SK-N-SH (cell line): Measurements from ENCODE around the gene ANTKMT. TPM values are rescaled to one million over a fixed set of nuclear protein-coding genes. Genes with fewer than 3 reads are reported as not detected.

Experiments
- CTCF ChIA-PET: fragments of 300-600, 350-600 bp; formaldehyde crosslinking; extraction: SDS; loops from one replicate; lab custom pipeline; 2021; lab: Yijun Ruan, JAX
- POLR2A ChIA-PET: fragments of 350-600 bp; sonication (Branson Sonifier 250); formaldehyde crosslinking; extraction: SDS; loops from one replicate; lab custom pipeline; 2020; ENCODE audit warnings: antibody characterized with exemption, inconsistent platforms; lab: Yijun Ruan, JAX
- DNase-seq: peaks from one replicate; pipeline ENCODE4 v3.0.0; 2012
- H2AFZ ChIP-seq: fragments of 200-600 bp; sonication (generic); 2 replicates; pipeline ENCODE4 v1.8.1; 2016; ENCODE audit warnings: antibody characterized with exemption, mild to moderate bottlenecking, low read depth
- H3F3A ChIP-seq: fragments of 200-600 bp; sonication (generic); replicated peaks from 2 replicates; pipeline ENCODE3; 2016; ENCODE audit warnings: antibody characterized with exemption, mild to moderate bottlenecking; ENCODE audit not compliant: insufficient read depth
- H3K27ac ChIP-seq, 2 experiments: fragments of 200-500 bp in 1 of 2; fragments of 200-600 bp in 1 of 2; sonication (Bioruptor generic) in 1 of 2; sonication (generic), shearing (Covaris generic) in 1 of 2; 2 replicates each; pipeline versions ENCODE4 v1.5.1 to v1.6.1; 2014 to 2016; ENCODE audit warnings: low read depth in 2 of 2, inconsistent platforms in 1 of 2, low read length in 1 of 2, mild to moderate bottlenecking in 1 of 2, mixed read lengths in 1 of 2
- H3K27me3 ChIP-seq: fragments of 200-600 bp; sonication (generic), shearing (Covaris generic); 2 replicates; pipeline ENCODE4 v1.6.1; 2016; ENCODE audit warnings: mixed run types; ENCODE audit not compliant: insufficient read depth
- H3K36me3 ChIP-seq, 2 experiments: fragments of 200-500 bp in 1 of 2; fragments of 200-600 bp in 1 of 2; sonication (Bioruptor generic) in 1 of 2; sonication (generic) in 1 of 2; replicated peaks in 1 of 2; 2 replicates each; pipeline versions ENCODE3 to v1.5.1; 2014 to 2016; ENCODE audit warnings: low read length in 1 of 2, mild to moderate bottlenecking in 1 of 2; ENCODE audit not compliant: insufficient read depth in 2 of 2, control insufficient read depth in 1 of 2
- H3K4me1 ChIP-seq, 2 experiments: fragments of 200-500 bp in 1 of 2; fragments of 200-600 bp in 1 of 2; sonication (Bioruptor generic) in 1 of 2; sonication (generic), shearing (Covaris generic) in 1 of 2; 2 replicates each; pipeline versions ENCODE4 v1.5.1 to v1.6.1; 2014 to 2016; ENCODE audit warnings: low read depth in 1 of 2, low read length in 1 of 2, mixed run types in 1 of 2; ENCODE audit not compliant: insufficient read depth in 2 of 2, control insufficient read depth in 1 of 2
- H3K4me2 ChIP-seq: fragments of 200-600 bp; sonication (generic), shearing (Covaris generic); 2 replicates; pipeline ENCODE4 v1.6.1; 2017; ENCODE audit warnings: mixed run types
- H3K4me3 ChIP-seq, 2 experiments: fragments of 200-500 bp in 1 of 2; fragments of 200-600 bp in 1 of 2; sonication (Bioruptor generic) in 1 of 2; sonication (generic), shearing (Covaris generic) in 1 of 2; 2 replicates each; pipeline versions ENCODE4 v1.5.1 to v1.8.1; 2014 to 2016; ENCODE audit warnings: low read depth in 2 of 2, inconsistent platforms in 1 of 2, low read length in 1 of 2, mild to moderate bottlenecking in 1 of 2, mixed read lengths in 1 of 2, moderate library complexity in 1 of 2
- H3K79me2 ChIP-seq: fragments of 200-600 bp; sonication (generic); 2 replicates; pipeline ENCODE4 v1.8.1; 2017; ENCODE audit warnings: mild to moderate bottlenecking; ENCODE audit not compliant: insufficient read depth
- H3K9ac ChIP-seq: fragments of 200-600 bp; sonication (generic); 2 replicates; pipeline ENCODE4 v1.6.1; 2017; ENCODE audit warnings: mixed run types
- H3K9me2 ChIP-seq: fragments of 200-600 bp; sonication (generic); 2 replicates; pipeline ENCODE4 v1.6.1; 2017; ENCODE audit warnings: mixed run types
- H3K9me3 ChIP-seq: fragments of 200-600 bp; sonication (generic); 2 replicates; pipeline ENCODE4 v1.6.1; 2017; ENCODE audit warnings: mixed run types, mild to moderate bottlenecking, moderate library complexity
- H4K20me1 ChIP-seq: fragments of 200-600 bp; sonication (generic); 2 replicates; pipeline ENCODE4 v1.6.1; 2017; ENCODE audit warnings: mild to moderate bottlenecking, mixed run types; ENCODE audit not compliant: insufficient read depth
- ELF1 ChIP-seq: IDR thresholded peaks from 2 replicates; pipeline ENCODE4 v1.4.0; 2012
- FOSL2 ChIP-seq: IDR thresholded peaks from 2 replicates; pipeline ENCODE4 v1.4.0; 2012; ENCODE audit warnings: low read depth, mild to moderate bottlenecking, moderate library complexity, borderline replicate concordance
- FOXM1 ChIP-seq: IDR thresholded peaks from 2 replicates; pipeline ENCODE4 v1.4.0; 2012; ENCODE audit warnings: low read depth, mild to moderate bottlenecking
- GABPA ChIP-seq: IDR thresholded peaks from 2 replicates; pipeline ENCODE4 v1.4.0; 2012; ENCODE audit warnings: low read depth, mild to moderate bottlenecking
- MAX ChIP-seq: IDR thresholded peaks from 2 replicates; pipeline ENCODE4 v1.4.0; 2012; ENCODE audit warnings: low read depth
- MEF2A ChIP-seq: IDR thresholded peaks from 2 replicates; pipeline ENCODE4 v1.4.0; 2012; ENCODE audit warnings: low read depth, borderline replicate concordance
- MXI1 ChIP-seq: IDR thresholded peaks from 2 replicates; pipeline ENCODE4 v1.6.1; 2012; ENCODE audit warnings: mild to moderate bottlenecking, low read depth, low read length, improper control_type of control experiment
- NFIC ChIP-seq: IDR thresholded peaks from 2 replicates; pipeline ENCODE4 v1.4.0; 2012; ENCODE audit warnings: borderline replicate concordance
- REST ChIP-seq: IDR thresholded peaks from 2 replicates; pipeline ENCODE4 v1.6.1; 2012; ENCODE audit warnings: mild to moderate bottlenecking, low read depth, low read length, moderate library complexity
- SIN3A ChIP-seq: IDR thresholded peaks from 2 replicates; pipeline ENCODE4 v1.6.1; 2012; ENCODE audit warnings: low read depth, mild to moderate bottlenecking, low read length, moderate library complexity, borderline replicate concordance
- SMC3 ChIP-seq: IDR thresholded peaks from 2 replicates; pipeline ENCODE4 v1.6.1; 2012; ENCODE audit warnings: low read depth, low read length, improper control_type of control experiment
- TAF1 ChIP-seq: IDR thresholded peaks from 2 replicates; pipeline ENCODE4 v1.6.1; 2012; ENCODE audit warnings: low read depth, mild to moderate bottlenecking, low read length, moderate library complexity, borderline replicate concordance
- TCF12 ChIP-seq: IDR thresholded peaks from 2 replicates; pipeline ENCODE4 v1.4.0; 2012
- WGBS: methylation state at CpG from one replicate; pipeline ENCODE4 v1.1.6; 2017; ENCODE audit warnings: low lambda C conversion rate; 5-methylcytosine and 5-hydroxymethylcytosine counted together
- polyA plus RNA-seq, 3 experiments: library from polyadenylated mRNA; depleted of rRNA; stranded (reverse); fragments of >200 nt; gene quantifications; 2 replicates each; pipeline ENCODE4 v1.2.3, GENCODE V29; 2012

The ANTKMT gene
- polyA plus RNA-seq, 1 of the 3 experiments (the other 2 are of a cell fraction) = 57.4 TPM

GRCh38 chr16:739560-740458, 18.9 kb downstream of the ANTKMT start:
- 66% methylated on average over 21 of the region's 38 CpGs for WGBS
- Histone ChIP-seq H3K4me2 (peak overlapping the region; percentile 98), H3K27me3 (no peaks in the 10 kb centered on the region), H3K36me3 (peaks cover 0 to 22% of the 10 kb centered on the region in 2 experiments), H3K79me2 (peaks cover 14% of the 10 kb centered on the region), H3F3A (no peaks in the 10 kb centered on the region), H3K27ac (no peak overlapping the region), H3K4me1 (peaks cover 0 to 10% of the 10 kb centered on the region in 2 experiments; a peak in 1 of 4 replicates), H4K20me1 (no peaks in the 10 kb centered on the region), H2AFZ (no peak overlapping the region), H3K9me3 (no peaks in the 10 kb centered on the region), H3K9ac (peak overlapping the region; percentile 78), H3K4me3 (peak overlapping the region; percentile 85 to 87), H3K9me2 (no peaks in the 10 kb centered on the region)
- no peak for DNase-seq
- TF ChIP-seq MXI1 (no peak), FOXM1 (no peak), SIN3A (no peak)
- CTCF ChIA-PET = interaction anchor here (0.6 to 4.5 kb wide), 20 partner anchors 8 to 316 kb away, joined by 3 to 41 read pairs (median 8); partner anchors contain the start of genes ANTKMT, CCDC78 and METRN
- POLR2A ChIA-PET = interaction anchor here (1.0 kb wide), 1 partner anchor 19 kb away, joined by 7 read pairs; no protein-coding TSS in a partner anchor

GRCh38 chr16:740459-740763, 19.5 kb downstream of the ANTKMT start:
- Histone ChIP-seq H4K20me1 (no peaks in the 10 kb centered on the region), H3K27me3 (no peaks in the 10 kb centered on the region), H3K4me2 (peak overlapping the region; percentile 98)
- no peak for TF ChIP-seq SMC3
- TF ChIP-seq, all 33 proteins: peak for 0
- Histone ChIP-seq H3K4me1 (peaks cover 0 to 10% of the 10 kb centered on the region in 2 experiments; a peak in 1 of 4 replicates), H2AFZ (peak overlapping the region; percentile 91; the same call in 1 of the 2 replicates), H3F3A (no peaks in the 10 kb centered on the region), H3K4me3 (peak overlapping the region; percentile 85 to 87), H3K27ac (peak overlapping the region in 1 of 2 experiments; percentile 24; a peak in 1 of 4 replicates), H3K79me2 (peaks cover 14% of the 10 kb centered on the region), H3K9me2 (no peaks in the 10 kb centered on the region), H3K36me3 (peaks cover 0 to 21% of the 10 kb centered on the region in 2 experiments), H3K9me3 (no peaks in the 10 kb centered on the region), H3K9ac (peak overlapping the region; percentile 78)
- 4% methylated on average over 13 of the region's 22 CpGs for WGBS
- ChIA-PET CTCF (interaction anchor here (0.6 to 4.5 kb wide), 20 partner anchors 9 to 316 kb away, joined by 3 to 41 read pairs (median 8); partner anchors contain the start of genes ANTKMT, CCDC78 and METRN), POLR2A (interaction anchor here (0.9 to 1.0 kb wide), 2 partner anchors 20 to 48 kb away, joined by 3 to 7 read pairs; partner anchors contain the start of genes CHTF18 and RPUSD1)
- peak; percentile 66 for DNase-seq

GRCh38 chr16:740764-741505, 20.0 kb downstream of the ANTKMT start, which contains the start of gene CIAO3:
TSS of gene CIAO3 (minus strand) at chr16:740997. CDS start at chr16:740985, 12 bp downstream.
- Histone ChIP-seq H2AFZ (peak within 1 kb of the TSS; percentile 91), H3K4me1 (peaks cover 0 to 10% of the 10 kb centered on the region in 2 experiments; a peak in 1 of 4 replicates), H3K9ac (peak within 1 kb of the TSS; percentile 78), H3K27ac (peak within 1 kb of the TSS in 1 of 2 experiments; percentile 24; a peak in 1 of 4 replicates), H3K79me2 (peaks cover 14% of the 10 kb centered on the region), H4K20me1 (no peaks in the 10 kb centered on the region), H3F3A (no peaks in the 10 kb centered on the region), H3K4me3 (peak within 1 kb of the TSS; percentile 85 to 87), H3K9me3 (no peaks in the 10 kb centered on the region), H3K4me2 (peak within 1 kb of the TSS; percentile 98), H3K36me3 (peaks cover 0 to 16% of the 10 kb centered on the region in 2 experiments), H3K9me2 (no peaks in the 10 kb centered on the region), H3K27me3 (no peaks in the 10 kb centered on the region)
- CTCF ChIA-PET = interaction anchor here (0.6 to 4.5 kb wide), 23 partner anchors 8 to 357 kb away, joined by 3 to 41 read pairs (median 6); partner anchors contain the start of genes ANTKMT, CCDC78 and METRN
- 5% methylated on average over 29 of the region's 79 CpGs for WGBS
- POLR2A ChIA-PET = interaction anchor here (0.9 to 1.1 kb wide), 3 partner anchors 25 to 47 kb away, joined by 3 read pairs; partner anchors contain the start of genes CHTF18 and RPUSD1
- peak; percentile 99 for DNase-seq
- TF ChIP-seq GABPA (peak; percentile 60), MAX (peak; percentile 71), TCF12 (no peak; the same call in 1 of the 2 replicates), TAF1 (peak; percentile 94), NFIC (peak; percentile 29; the same call in 1 of the 2 replicates), REST (0 out of 2 replicates have a peak, but pooled peaks have one; percentile 33), SMC3 (peak; percentile 51; the same call in 1 of the 2 replicates), MXI1 (peak; percentile 77), MEF2A (no peak), ELF1 (peak; percentile 100), FOSL2 (peak; percentile 10; the same call in 1 of the 2 replicates)
